ENCODE measurements around the gene SYT14.
"Not testable (repeated sequence)": the region's sequence is repeated elsewhere in the genome, so short reads cannot be mapped to it uniquely, and the experiment has no call there.

GRCh38 chr1:210050491-210050890 lies 112.5 kb downstream of the SYT14 start:
- TF ChIP-seq CTCF (IDR thresholded peaks at IDR 0.05; ENCODE audit: low read length); EZH2phosphoT487 (IDR thresholded peaks at IDR 0.05; ENCODE audit: low read length); EZH2 (optimal IDR thresholded peaks at IDR 0.05; ENCODE audit: low read depth, low read length): not testable (repeated sequence)
